ENCODE results near the gene BOC.

DNA sequence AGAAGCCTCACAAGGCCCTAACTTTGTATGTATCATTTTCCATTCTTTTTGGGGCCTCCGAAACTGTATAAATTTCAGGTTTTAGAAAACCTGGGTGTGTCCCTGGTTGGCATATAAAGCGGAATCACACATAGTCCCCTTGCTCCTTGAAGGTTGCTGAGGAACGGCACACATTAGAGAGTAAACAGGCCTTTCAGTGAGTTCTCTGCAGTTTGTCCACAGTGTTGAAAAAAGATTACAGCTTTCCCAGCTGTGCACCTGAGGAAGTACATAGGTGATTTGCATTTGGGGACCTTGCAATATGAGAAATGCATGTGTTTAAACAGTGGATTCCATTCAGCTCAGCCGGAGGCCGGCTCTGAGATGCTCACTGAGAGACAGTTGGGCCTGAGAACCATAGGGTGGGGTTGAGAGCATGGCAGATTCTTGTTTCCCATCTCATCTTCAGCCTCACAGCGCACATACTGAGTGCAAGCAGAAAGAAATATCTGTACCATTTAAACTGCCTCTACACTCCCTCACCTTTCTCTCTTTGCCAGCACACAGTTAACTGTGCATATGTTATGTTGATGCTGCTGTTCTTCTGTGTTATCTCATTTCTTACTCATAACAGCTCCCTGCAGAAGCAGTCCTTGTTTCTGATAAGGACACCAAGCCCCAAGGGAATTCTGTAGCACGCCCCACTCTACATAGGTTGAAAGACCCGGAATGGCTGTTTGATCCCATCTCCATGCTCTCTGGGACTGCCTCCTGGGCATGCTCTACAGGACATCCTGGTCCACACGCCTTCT, 60.4 kb downstream of the BOC start:
- TF ChIP-seq, protein P1, sequence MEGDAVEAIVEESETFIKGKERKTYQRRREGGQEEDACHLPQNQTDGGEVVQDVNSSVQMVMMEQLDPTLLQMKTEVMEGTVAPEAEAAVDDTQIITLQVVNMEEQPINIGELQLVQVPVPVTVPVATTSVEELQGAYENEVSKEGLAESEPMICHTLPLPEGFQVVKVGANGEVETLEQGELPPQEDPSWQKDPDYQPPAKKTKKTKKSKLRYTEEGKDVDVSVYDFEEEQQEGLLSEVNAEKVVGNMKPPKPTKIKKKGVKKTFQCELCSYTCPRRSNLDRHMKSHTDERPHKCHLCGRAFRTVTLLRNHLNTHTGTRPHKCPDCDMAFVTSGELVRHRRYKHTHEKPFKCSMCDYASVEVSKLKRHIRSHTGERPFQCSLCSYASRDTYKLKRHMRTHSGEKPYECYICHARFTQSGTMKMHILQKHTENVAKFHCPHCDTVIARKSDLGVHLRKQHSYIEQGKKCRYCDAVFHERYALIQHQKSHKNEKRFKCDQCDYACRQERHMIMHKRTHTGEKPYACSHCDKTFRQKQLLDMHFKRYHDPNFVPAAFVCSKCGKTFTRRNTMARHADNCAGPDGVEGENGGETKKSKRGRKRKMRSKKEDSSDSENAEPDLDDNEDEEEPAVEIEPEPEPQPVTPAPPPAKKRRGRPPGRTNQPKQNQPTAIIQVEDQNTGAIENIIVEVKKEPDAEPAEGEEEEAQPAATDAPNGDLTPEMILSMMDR (IDR thresholded peaks at IDR 0.05; ENCODE audit: low read depth, low read length, poor library complexity, severe bottlenecking): no peak
- TF ChIP-seq EZH2phosphoT487 (IDR thresholded peaks at IDR 0.05; ENCODE audit: borderline replicate concordance, low read length): no peak

Measured in DOHH2 (cell line).